Fibroblast of lung (primary cell): ENCODE results near the gene LARP1. TPM values are rescaled to one million over a fixed set of nuclear protein-coding genes. Genes with fewer than 3 reads are reported as not detected.
"Not testable (repeated sequence)": the region's sequence is repeated elsewhere in the genome, so short reads cannot be mapped to it uniquely, and the experiment has no call there.

ENCODE experiments used
- DNase-seq, 2 donors: peaks; one replicate each; pipeline versions ENCODE4 v3.0.0 to v3.0.0-alpha.2; 2010; ENCODE audit warnings: low read depth in 2 of 2
- H2AFZ ChIP-seq: 2 replicates; pipeline ENCODE4 v1.5.1; 2012; ENCODE audit warnings: low read length, control low read depth, inconsistent platforms
- H3K27ac ChIP-seq: 2 replicates; pipeline ENCODE4 v1.5.1; 2011; ENCODE audit warnings: low read length, control low read depth; ENCODE audit not compliant: insufficient read depth
- H3K27me3 ChIP-seq: 2 replicates; pipeline ENCODE4 v1.5.1; 2011; ENCODE audit warnings: mild to moderate bottlenecking, low read length; ENCODE audit not compliant: control insufficient read depth, insufficient read depth
- H3K36me3 ChIP-seq: 2 replicates; pipeline ENCODE4 v1.5.1; 2011; ENCODE audit warnings: low read length; ENCODE audit not compliant: control insufficient read depth, insufficient read depth
- H3K4me1 ChIP-seq: 2 replicates; pipeline ENCODE4 v1.5.1; 2011; ENCODE audit warnings: low read length; ENCODE audit not compliant: control insufficient read depth, insufficient read depth; ENCODE audit errors: extremely low read depth
- H3K4me2 ChIP-seq: 2 replicates; pipeline ENCODE4 v1.5.1; 2011; ENCODE audit warnings: low read length, control low read depth; ENCODE audit not compliant: insufficient read depth; ENCODE audit errors: extremely low read depth
- H3K4me3 ChIP-seq, 4 experiments: fragments of 200-600 bp in 1 of 4; sonication (generic) in 1 of 4; replicated peaks in 1 of 4; 2 replicates each; pipeline ENCODE4 v1.5.1; 2011 to 2016; ENCODE audit warnings: low read length in 4 of 4, low read depth in 3 of 4, mild to moderate bottlenecking in 3 of 4, control low read depth in 2 of 4, inconsistent platforms in 1 of 4, mixed read lengths in 1 of 4; ENCODE audit not compliant: insufficient read depth in 1 of 4; ENCODE audit errors: control extremely low read depth in 1 of 4
- H3K79me2 ChIP-seq: 2 replicates; pipeline ENCODE4 v1.5.1; 2012; ENCODE audit warnings: mild to moderate bottlenecking, low read length, inconsistent platforms; ENCODE audit not compliant: control insufficient read depth, insufficient read depth
- H3K9ac ChIP-seq: 2 replicates; pipeline ENCODE4 v1.5.1; 2011; ENCODE audit warnings: mild to moderate bottlenecking, low read length, control low read depth; ENCODE audit not compliant: insufficient read depth
- H3K9me3 ChIP-seq: 2 replicates; pipeline ENCODE4 v1.5.1; 2012; ENCODE audit warnings: low read depth, low read length; ENCODE audit not compliant: control insufficient read depth, insufficient read depth
- H4K20me1 ChIP-seq: 2 replicates; pipeline ENCODE4 v1.5.1; 2011; ENCODE audit warnings: low read length; ENCODE audit not compliant: control insufficient read depth, insufficient read depth; ENCODE audit errors: extremely low read depth
- CTCF ChIP-seq, 2 donors: IDR thresholded peaks in 1 of 2; conservative IDR thresholded peaks in 1 of 2; 1 replicate in 1 of 2; 2 replicates in 1 of 2; pipeline ENCODE4 v1.5.1; 2011 to 2012; ENCODE audit warnings: low read length in 2 of 2, control low read depth in 1 of 2, inconsistent platforms in 1 of 2, low read depth in 1 of 2, mild to moderate bottlenecking in 1 of 2
- EZH2 ChIP-seq: IDR thresholded peaks from 2 replicates; pipeline ENCODE4 v1.5.1; 2012; ENCODE audit warnings: low read length, control low read depth, mild to moderate bottlenecking; ENCODE audit errors: missing control alignments
- polyA plus RNA-seq, 2 donors: library from polyadenylated mRNA; depleted of rRNA in 1 of 2; stranded (reverse) in 1 of 2; unstranded in 1 of 2; fragments of >200 nt; gene quantifications; 2 replicates each; pipeline ENCODE4 v1.2.1, GENCODE V29; 2011 to 2012; ENCODE audit warnings: missing spikeins in 1 of 2
- total RNA-seq: library from RNA; depleted of rRNA; stranded (reverse); fragments of >200 nt; gene quantifications from 2 replicates; pipeline ENCODE4 v1.2.1, GENCODE V29; 2014

The LARP1 gene
- total and polyA plus RNA-seq, 2 donors (not counting 1 experiment from before 2014, with no cell fraction given) = 51.0 to 81.3 TPM

- peak in 1 of 2 donors; percentile 31 for DNase-seq
- Histone ChIP-seq H3K9ac (no peak overlapping the region), H3K27ac (peak overlapping the region; percentile 36), H4K20me1 (peaks cover 9% of the 10 kb centered on the region), H2AFZ (no peak overlapping the region), H3K36me3 (no peaks in the 10 kb centered on the region), H3K79me2 (peaks cover 80% of the 10 kb centered on the region), H3K4me2 (peak overlapping the region; percentile 88), H3K9me3 (no peaks in the 10 kb centered on the region), H3K4me1 (peaks cover 17% of the 10 kb centered on the region), H3K4me3 (peak overlapping the region; percentile 36 to 91 (median 48)), H3K27me3 (no peaks in the 10 kb centered on the region)
- no peak for TF ChIP-seq CTCF (conservative IDR thresholded peaks at IDR 0.05 in 1 of 2, IDR thresholded peaks at IDR 0.05 in 1 of 2; ENCODE audit: low read depth in 1 of 2, low read length in 2 of 2)
- no peak for TF ChIP-seq EZH2
These were observed 3.3 kb downstream of the LARP1 start for GRCh38 chr5:154758493-154758892.

GRCh38 chr5:154758977-154759376 lies 3.8 kb downstream of the LARP1 start:
- Histone ChIP-seq H3K27ac (no peak overlapping the region), H3K4me3 (peak overlapping the region in 3 of 4 experiments; percentile 8 to 91 (median 44)), H3K4me1 (peaks cover 13% of the 10 kb centered on the region), H3K27me3 (no peaks in the 10 kb centered on the region), H2AFZ (no peak overlapping the region), H4K20me1 (peaks cover 9% of the 10 kb centered on the region), H3K79me2 (peaks cover 84% of the 10 kb centered on the region), H3K4me2 (peak overlapping the region; percentile 88), H3K36me3 (no peaks in the 10 kb centered on the region), H3K9ac (no peak overlapping the region), H3K9me3 (no peaks in the 10 kb centered on the region)
- DNase-seq = no peak
- TF ChIP-seq CTCF (conservative IDR thresholded peaks at IDR 0.05 in 1 of 2, IDR thresholded peaks at IDR 0.05 in 1 of 2; ENCODE audit: low read depth in 1 of 2, low read length in 2 of 2) (no peak), EZH2 (no peak)

- H3K79me2 ChIP-seq = peaks cover 92% of the 10 kb centered on the region
- H3K9ac ChIP-seq, H3K27me3 ChIP-seq, H2AFZ ChIP-seq, H3K4me3 ChIP-seq, H3K36me3 ChIP-seq, H3K27ac ChIP-seq, DNase-seq, H3K9me3 ChIP-seq, H4K20me1 ChIP-seq, H3K4me2 ChIP-seq, H3K4me1 ChIP-seq: not testable (repeated sequence)
These were observed 4.7 kb downstream of the LARP1 start for GRCh38 chr5:154759868-154760267.
